OCI-LY1 (cell line): ENCODE results near the gene DLG5.

Experiments
- CTCF ChIP-seq: fragments of 200-600 bp; sonication (generic), shearing (Covaris generic); IDR thresholded peaks from 2 replicates; pipeline ENCODE4 v1.5.1; 2017; ENCODE audit warnings: mild to moderate bottlenecking, antibody characterized with exemption, low read length, moderate library complexity, mixed read lengths
- EZH2 ChIP-seq: fragments of 200-600 bp; sonication (generic), shearing (Covaris generic); IDR thresholded peaks from 2 replicates; pipeline ENCODE4 v1.8.0; 2017; ENCODE audit warnings: borderline replicate concordance, mixed run types, mild to moderate bottlenecking, antibody characterized with exemption, low read length, moderate library complexity, mixed read lengths

- no peak for TF ChIP-seq CTCF
- no peak for TF ChIP-seq EZH2
Measured at GRCh38 chr10:77763453-77764430, 162.8 kb downstream of the DLG5 start.
